IPS-18c (cell line): ENCODE data around the gene BRD7.
"Not testable (repeated sequence)": the region's sequence is repeated elsewhere in the genome, so short reads cannot be mapped to it uniquely, and the experiment has no call there.

Experiments
- H3K4me3 ChIP-seq: 2 replicates; pipeline ENCODE4 v1.7.0; 2013; ENCODE audit warnings: low read depth, mild to moderate bottlenecking, low read length, moderate library complexity; ENCODE audit not compliant: insufficient read depth
- H3K9me3 ChIP-seq: one replicate; pipeline ENCODE4 v1.6.1; 2013; ENCODE audit warnings: mild to moderate bottlenecking, low read length, moderate library complexity; ENCODE audit not compliant: control insufficient read depth, insufficient read depth

The BRD7 gene

DNA sequence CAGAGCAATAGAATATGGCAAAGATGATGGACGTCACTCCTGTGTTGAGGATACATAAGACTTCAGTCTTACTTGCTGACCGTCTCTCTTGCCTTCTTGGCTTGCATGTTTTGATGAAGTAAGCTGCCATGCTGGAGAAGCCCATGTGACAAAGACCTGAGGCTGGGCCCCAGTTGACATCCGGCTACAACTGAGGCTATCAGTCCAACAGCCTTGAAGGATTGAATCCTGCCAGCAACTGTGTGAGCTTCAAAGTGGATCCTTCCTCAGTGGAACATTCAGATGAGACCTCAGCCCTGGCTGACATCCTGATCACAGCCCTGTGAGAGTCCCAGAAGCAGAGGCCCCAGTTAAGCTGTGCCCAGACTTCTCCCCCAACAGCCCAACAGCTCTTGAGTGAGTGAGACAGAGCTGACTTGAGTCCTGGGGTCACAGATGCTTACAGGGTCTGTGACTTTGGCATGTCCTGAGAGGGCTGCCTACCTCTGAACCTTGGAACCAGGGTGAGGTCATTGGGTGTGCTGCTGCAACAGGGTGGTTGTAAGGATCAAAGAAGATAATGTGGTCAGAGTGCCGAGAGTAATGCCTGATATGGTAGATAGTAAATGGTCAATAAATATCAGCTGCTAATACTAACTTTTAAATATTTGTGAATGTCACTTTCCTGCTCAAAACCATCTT is 2.4 kb upstream of the BRD7 start:
- Histone ChIP-seq H3K9me3 (no peaks in the 10 kb centered on the region), H3K4me3 (no peak overlapping the region)

DNA sequence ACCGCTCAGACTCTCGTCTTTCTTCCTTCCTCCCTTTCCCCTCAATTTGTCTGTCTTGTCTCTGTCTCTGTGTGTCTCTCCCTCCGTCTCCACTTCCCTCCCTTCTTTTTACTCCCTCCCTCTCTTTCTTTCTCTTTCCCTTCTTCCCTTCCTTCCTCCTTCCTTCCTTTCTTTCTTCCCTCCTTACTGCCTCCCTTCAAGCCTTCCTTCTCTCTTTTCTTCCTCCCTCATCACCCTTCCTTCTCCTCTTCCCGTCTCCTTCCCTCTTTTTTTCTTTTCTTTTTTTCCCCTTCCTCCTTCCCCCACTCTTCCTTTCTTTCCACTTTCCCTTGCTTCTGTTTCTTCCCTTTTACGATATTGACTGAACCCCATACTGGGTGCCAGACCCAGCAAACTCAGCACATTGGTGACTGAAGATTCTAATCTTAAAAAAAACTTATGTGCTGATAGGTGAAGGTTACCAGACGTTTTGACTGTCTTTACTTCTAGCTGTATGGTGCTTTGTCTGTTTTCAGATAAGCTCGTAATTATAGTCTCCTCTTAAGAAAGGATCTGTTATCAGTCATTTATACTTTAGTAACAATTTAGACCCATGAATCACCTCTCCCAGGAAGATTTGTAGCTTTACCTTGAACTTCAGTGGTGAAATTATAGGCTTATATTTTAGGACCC is 481 bp upstream of the BRD7 start:
- H3K9me3 ChIP-seq: no peaks in the 10 kb centered on the region
- no peak overlapping the region; the same call in 1 of the 2 replicates for H3K4me3 ChIP-seq

DNA sequence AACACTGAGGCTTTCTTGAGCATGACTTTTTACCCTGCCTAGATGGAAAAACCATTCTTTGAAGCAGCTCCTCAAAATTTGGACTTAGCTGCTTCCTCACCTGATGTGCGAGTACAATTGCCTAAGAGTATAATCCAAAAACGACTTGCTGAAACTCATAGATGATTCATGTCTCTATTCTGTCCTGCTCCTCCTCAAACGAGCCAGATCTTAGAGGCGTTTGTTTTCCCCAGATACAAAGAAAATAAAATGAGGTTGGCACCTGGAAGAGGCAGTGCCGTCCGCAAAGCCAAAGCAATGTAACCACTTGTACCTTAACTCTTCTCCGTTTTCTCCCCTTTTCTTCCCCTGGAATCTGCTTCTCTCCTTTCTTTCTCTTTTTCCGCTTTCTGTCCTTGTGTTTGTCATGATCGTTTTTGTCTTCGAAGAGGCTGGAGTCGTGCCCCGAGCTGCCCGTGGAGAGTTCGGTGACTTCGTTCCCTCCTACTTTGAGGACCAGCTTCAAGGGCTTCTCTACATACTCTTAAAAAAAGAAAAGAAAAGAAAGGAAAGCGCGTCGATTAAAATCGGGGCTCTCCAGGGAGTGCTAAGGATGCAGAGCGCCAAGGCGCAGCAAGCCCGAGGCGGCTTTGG is 895 bp downstream of the BRD7 start:
- Histone ChIP-seq H3K9me3 (no peaks in the 10 kb centered on the region), H3K4me3 (peak overlapping the region; percentile 84)

DNA sequence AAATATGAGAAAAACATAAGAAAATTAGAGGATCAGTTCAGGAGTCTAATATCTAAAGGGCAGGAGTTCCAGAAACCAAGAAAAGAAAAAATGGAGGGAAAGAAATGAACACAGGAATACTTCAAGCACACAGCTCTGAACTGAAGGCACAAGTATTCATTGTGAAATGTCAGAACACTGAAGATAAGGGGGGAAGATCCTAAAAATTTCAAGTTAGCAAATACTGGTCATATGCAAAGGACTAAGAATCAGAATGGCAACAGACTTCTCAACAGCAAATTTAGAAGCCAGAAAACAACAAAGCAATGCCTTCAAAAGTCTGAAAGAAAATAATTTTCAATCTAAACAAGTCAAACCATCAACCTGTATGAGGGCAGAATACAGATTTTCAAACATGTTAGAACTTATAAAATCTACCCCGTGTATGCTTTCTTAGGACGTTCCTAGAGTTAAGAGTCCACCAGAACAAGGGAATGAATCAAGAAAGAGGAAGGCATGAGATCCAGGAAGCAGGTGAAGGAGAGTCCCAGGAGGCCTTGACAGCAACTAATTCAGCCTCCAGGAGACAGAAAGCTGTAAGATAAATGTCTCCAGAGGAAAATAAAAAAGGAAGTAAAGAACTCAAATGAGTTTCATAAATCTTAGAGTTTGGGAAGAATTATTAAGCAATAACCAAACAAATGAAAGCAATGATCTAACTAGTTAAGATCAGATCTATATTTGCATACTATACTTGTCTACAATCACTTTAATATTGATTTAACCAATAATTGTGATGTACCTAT is 2.8 kb downstream of the BRD7 start:
- Histone ChIP-seq H3K9me3 (no peaks in the 10 kb centered on the region), H3K4me3 (no peak overlapping the region)

DNA sequence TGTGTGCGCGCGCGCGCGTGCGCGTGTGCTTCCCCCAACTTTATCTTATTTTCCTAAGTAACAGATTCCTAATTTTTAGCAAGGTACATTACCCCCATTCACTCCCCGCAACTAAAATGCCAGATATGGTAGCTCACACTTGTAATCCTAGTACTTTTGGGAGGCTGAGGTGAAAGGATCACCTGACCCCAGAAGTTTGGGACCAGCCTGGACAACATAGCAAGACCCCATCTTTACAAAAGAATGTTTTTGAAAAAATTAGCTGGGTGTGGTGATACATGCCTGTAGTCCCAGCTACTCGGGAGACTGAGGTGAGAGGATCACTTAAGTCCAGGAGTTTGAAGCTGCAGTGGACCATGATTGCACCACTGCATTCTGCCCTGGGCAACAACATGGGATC is 5.1 kb downstream of the BRD7 start:
- Histone ChIP-seq H3K4me3 (no peak overlapping the region), H3K9me3 (no peaks in the 10 kb centered on the region)

DNA sequence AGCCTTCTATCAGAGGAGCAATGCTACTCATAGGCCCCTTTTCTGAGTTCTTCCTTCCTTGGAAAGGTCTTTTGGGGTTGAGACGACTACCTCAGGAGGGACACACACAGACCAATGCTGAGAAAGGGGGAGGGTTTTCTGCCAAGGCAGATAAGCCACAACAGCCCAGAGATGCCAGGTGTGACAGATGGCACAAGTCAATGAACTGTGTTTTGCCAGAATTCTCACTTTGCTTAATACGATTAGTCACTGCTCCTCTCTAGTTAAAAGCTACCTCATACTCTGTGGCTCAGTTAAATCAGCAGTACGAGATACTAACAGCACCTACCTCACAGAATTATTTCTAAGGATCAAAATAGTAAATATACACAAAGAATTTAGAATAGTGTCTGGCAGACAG is 8.0 kb downstream of the BRD7 start:
- H3K4me3 ChIP-seq: no peak overlapping the region
- H3K9me3 ChIP-seq: no peaks in the 10 kb centered on the region

DNA sequence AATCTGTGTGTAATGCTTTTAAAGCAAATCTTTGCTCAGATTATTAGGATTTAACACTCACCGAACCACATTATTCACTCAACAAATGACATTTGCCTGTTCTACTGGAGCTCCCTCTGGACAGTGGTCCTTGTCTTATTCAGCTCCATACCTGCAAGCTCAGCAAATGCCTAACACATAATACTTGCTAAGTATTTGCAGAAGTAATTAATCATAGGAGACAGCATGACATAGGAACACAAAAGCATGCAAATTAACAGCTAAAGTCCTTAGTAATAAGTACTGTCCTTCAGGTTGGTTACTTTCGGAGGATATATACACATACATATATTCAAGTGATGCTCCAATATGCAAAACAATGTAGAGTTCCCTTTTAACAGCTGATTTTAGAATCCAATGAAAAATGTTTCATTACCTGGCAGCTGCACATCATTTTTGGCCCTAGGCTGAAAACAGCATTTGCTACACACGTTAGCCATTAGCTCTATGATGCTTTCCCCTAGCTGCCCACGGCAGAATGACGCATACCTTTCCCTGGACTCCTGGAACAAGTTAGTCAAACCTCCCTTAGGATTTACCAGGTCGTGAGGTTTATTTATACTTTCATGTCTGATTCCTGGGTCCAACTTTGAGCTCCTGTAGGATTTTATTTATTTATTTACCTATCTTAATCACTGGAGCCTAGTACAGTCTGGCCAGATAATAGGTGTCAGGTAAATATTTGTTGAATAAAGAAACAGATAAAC is 8.6 kb downstream of the BRD7 start:
- H3K9me3 ChIP-seq: no peaks in the 10 kb centered on the region

DNA sequence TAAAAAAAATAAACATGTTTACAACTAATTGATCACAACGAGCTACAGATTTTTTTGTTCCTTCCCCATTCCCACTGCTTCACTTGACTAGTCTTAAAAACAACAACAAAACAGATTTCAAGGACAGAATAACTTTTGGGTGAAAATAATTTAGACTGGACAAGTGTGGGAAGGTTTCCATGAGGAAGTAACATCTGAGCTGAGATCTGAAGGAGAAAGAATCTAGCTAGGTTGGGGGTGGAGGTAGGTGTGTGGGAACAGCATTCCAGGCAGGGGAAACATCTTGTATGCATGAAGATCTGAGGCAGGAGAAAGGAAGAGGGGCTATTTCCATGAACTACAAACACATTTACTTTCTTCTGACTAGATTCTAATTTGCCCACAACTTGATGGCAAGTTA is 9.2 kb downstream of the BRD7 start:
- Histone ChIP-seq H3K4me3 (no peak overlapping the region), H3K9me3 (no peaks in the 10 kb centered on the region)

More for the DNA sequence above, 8.6 kb downstream of the BRD7 start:
- no peak overlapping the region for H3K4me3 ChIP-seq

DNA sequence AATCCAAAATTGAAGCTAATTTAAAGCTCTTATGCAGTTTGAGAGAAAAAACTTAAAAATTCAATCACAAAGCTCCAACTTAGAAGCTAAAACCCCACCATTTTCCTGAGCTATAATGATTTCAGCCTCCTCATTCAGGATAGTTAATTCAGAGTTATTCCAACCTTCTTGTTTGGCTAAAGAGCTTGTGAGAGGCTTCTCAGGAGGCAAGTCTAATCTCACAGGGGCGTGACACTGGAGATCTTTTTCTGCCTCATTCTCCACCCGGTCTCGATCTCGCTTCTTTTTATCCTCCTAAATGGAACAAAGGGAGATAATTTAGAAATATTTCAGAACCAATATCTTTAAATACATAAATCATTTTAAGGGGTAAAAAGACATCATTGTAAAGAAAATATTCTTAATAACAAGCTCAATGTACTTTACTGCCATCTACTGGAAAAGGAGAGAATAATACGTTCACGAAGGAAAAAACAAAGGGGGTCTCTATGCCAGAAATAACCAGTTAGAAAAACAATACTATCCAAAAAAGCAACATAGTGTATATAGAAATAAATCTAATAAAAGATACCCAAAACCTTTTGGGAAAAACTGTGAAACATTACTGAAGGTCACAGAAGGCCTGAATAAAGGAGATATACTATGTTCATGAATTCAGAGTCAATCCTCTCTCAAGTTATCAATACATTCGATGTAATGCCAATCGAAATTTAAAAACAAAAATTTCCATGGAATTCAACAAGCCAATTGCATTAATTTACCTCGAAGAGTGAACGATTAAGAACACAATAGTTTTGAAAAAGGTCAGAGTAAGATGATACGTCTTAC is 13.9 kb downstream of the BRD7 start:
- Histone ChIP-seq H3K4me3 (no peak overlapping the region), H3K9me3 (no peaks in the 10 kb centered on the region)

DNA sequence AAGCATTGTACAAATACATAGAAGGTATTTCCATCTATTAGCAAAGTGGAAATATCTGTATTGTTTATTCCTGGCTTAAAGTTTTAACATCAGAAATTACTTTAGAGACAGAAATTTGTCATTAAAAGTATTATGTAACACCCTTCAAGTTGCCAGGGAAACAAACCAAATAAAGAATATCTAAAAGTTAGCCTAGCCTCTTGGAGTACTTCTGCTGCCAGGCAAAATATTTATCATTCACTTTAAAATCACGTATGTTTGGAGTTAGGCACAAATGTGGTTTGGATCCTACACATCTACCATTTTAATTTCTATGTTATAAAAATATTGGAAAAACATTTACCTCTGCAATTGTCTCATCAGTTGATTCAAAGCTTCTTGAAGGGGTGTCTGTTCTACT is 14.7 kb downstream of the BRD7 start:
- Histone ChIP-seq H3K9me3 (no peaks in the 10 kb centered on the region), H3K4me3 (no peak overlapping the region)

DNA sequence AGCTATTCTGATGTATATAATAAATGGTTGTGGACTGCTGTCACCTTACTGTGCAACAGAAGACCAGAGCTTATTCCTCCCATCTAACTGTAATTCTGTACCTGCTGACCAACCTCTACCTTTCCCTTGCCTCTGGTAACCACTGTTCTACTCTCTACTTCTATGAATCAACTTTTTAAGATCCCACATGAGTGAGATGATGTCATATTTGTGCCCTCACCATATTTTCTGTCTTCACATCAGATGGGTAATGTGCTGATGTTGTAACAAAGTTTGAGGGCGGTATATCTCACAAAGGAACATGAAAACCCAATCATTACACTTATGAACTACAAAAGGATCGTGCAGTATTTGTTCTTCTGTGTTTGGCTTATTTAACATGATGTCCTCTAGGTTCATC is 16.8 kb downstream of the BRD7 start:
- Histone ChIP-seq H3K4me3 (no peak overlapping the region), H3K9me3 (no peaks in the 10 kb centered on the region)

DNA sequence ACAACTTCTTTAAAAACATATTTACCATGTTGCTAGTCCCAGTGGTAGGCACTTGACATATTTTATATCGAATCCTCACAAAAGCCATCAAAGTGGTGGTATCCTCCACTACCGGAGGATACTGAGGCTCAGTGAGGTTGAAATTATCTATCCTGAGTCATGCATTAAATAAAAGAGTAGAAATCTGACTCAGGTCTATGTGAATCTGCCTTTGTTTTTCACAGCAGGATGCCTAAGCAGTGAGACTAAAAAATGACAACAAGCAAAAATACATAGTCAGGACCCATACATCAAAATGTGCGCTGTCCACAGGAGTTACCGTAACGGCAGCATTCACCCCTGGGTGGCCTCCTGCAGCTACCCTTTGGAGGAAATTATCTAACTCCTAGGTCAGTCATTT is 17.7 kb downstream of the BRD7 start:
- H3K9me3 ChIP-seq: no peaks in the 10 kb centered on the region
- no peak overlapping the region for H3K4me3 ChIP-seq

DNA sequence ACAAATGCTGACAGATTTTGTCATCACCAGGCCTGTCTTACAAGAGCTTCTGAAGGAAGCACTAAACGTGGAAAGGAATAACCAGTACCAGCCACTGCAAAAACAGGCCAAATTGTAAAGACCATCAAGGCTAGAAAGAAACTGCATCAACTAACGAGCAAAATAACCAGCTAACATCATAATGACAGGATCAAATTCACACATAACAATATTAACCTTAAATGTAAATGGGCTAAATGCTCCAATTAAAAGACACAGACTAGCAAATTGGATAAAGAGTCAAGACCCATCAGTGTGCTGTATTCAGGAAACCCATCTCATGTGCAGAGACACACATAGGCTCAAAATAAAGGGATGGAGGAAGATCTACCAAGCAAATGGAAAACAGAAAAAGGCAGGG is 23.6 kb downstream of the BRD7 start:
- not testable (repeated sequence) for H3K4me3 ChIP-seq, H3K9me3 ChIP-seq

DNA sequence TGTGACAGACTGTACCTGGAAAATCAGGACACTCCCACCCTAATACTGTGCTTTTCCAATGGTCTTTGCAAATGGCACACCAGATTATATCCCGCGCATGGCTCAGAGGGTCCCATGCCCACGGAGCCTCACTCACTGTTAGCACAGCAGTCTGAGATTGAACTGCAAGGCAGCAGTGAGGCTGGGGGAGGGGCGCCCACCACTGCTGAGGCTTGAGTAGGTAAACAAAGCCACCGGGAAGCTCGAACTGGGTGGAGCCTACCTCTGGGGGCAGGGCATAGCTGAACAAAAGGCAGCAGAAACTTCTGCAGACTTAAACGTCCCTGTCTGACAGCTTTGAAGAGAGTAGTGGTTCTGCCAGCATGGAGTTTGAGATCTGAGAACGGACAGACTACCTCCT is 25.2 kb downstream of the BRD7 start:
- not testable (repeated sequence) for H3K4me3 ChIP-seq, H3K9me3 ChIP-seq

DNA sequence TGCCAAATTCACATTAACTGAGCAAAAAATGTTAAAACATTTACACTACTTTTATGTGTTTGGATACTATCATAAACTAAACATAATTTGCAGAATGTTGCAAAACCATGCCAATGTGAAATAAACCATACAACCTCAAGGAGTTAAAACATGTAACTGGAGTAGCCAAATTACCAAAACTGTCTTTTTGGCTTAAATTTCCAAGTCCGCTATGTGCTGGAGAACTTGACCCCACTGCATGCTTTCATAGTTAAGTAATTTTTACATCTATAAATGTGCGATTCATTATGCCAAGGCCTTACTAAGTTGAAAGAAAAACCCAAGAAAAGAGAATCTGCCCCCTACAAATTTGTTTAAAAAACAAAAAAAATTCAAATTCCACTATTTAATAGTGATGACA is 28.2 kb downstream of the BRD7 start:
- Histone ChIP-seq H3K4me3 (no peak overlapping the region), H3K9me3 (no peaks in the 10 kb centered on the region)

DNA sequence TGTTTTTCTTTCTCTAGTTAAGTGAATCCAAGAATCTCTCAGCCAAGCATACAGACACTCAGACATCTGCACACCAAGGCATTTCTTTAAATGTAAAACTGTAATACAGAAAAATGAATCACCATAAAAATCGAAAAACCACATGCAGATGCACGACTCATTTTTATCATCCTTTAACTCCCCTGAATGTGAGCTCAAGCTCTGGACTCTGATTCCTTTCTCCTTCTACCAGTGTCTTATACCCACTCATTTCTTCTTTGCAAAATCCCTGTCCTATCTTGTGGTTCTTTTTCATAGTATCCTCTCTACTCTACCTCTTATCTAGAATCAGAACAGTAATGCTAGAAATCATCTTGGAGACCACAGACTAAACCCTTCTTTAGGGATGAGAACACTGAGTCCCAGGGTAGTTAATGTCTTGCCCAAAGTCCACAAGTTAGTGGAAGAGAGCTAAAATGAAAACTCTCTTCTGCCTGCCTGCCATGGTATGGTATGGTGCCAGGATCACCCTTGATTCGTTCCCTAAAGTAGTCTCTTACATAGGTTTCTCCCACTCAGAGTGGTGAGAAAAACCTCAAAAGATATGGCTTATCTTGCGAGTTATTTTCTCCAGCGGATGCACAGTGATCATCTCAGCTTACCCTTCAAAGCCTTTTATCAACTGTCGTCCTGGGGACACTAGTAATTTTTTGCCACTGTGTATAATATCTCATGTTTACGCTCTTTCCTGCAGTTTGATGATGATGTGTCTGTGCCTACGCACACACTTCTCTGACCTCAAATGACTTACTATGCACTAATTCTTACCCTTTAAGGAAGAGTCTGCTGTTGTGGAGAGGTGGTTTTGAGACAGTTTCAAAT is 30.2 kb downstream of the BRD7 start:
- H3K9me3 ChIP-seq: no peaks in the 10 kb centered on the region
- no peak overlapping the region for H3K4me3 ChIP-seq
